Lung (tissue), 12 donors: ENCODE measurements around the gene MMP19. TPM values are rescaled to one million over a fixed set of nuclear protein-coding genes. Genes with fewer than 3 reads are reported as not detected.
A peak's percentile ranks its signal among the peaks of the same experiment; 100 is the strongest.

ENCODE experiments used
- ATAC-seq: fragments of 200-7000 bp; cut with Tn5 transposase; one replicate; pipeline ENCODE4 v1.9.1; 2020; ENCODE audit warnings: moderate number of reproducible peaks; ENCODE audit not compliant: insufficient read depth, low FRiP score
- DNase-seq, 3 donors: peaks; one replicate each; pipeline ENCODE4 v3.0.0-alpha.2; 2013 to 2017
- H3K27ac ChIP-seq, 2 donors: one replicate each; pipeline ENCODE4 v1.5.1; 2013; ENCODE audit warnings: mild to moderate bottlenecking in 2 of 2, moderate library complexity in 2 of 2, control low read depth in 1 of 2, inconsistent platforms in 1 of 2, low read depth in 1 of 2, low read length in 1 of 2
- H3K27me3 ChIP-seq, 3 donors: one replicate each; pipeline ENCODE4 v1.5.1; 2013; ENCODE audit warnings: low read length in 2 of 3; ENCODE audit not compliant: control insufficient read depth in 3 of 3, insufficient read depth in 3 of 3
- H3K36me3 ChIP-seq, 4 donors: one replicate each; pipeline ENCODE4 v1.5.1; 2013; ENCODE audit warnings: low read length in 4 of 4, mild to moderate bottlenecking in 1 of 4, moderate library complexity in 1 of 4; ENCODE audit not compliant: control insufficient read depth in 4 of 4, insufficient read depth in 4 of 4
- H3K4me1 ChIP-seq, 5 donors: one replicate each; pipeline ENCODE4 v1.5.1; 2013; ENCODE audit warnings: low read length in 5 of 5, mild to moderate bottlenecking in 2 of 5, moderate library complexity in 1 of 5; ENCODE audit not compliant: control insufficient read depth in 5 of 5, insufficient read depth in 5 of 5
- H3K4me3 ChIP-seq: one replicate; pipeline ENCODE4 v1.5.1; 2013; ENCODE audit warnings: mild to moderate bottlenecking, control low read depth, moderate library complexity
- H3K9ac ChIP-seq, 2 donors: one replicate each; pipeline ENCODE4 v1.5.1; 2013; ENCODE audit warnings: low read length in 2 of 2, control low read depth in 1 of 2; ENCODE audit not compliant: insufficient read depth in 1 of 2
- H3K9me3 ChIP-seq, 4 donors: one replicate each; pipeline ENCODE4 v1.5.1; 2013; ENCODE audit warnings: low read length in 3 of 4, mild to moderate bottlenecking in 1 of 4, moderate library complexity in 1 of 4; ENCODE audit not compliant: control insufficient read depth in 4 of 4, insufficient read depth in 3 of 4
- WGBS, 2 donors: extraction: QIAGEN DNeasy Blood & Tissue Kit; methylation state at CpG; one replicate each; pipeline ENCODE4 v1.1.7; 2013; 5-methylcytosine and 5-hydroxymethylcytosine counted together
- polyA plus RNA-seq, 2 donors: library from polyadenylated mRNA; stranded (reverse); fragments of 200-250 nt; gene quantifications; one replicate each; pipeline ENCODE4 v1.2.1, GENCODE V29; 2013
- total RNA-seq, 2 donors: library from RNA; depleted of rRNA in 1 of 2; stranded (reverse); fragments of >200 nt in 1 of 2; gene quantifications; one replicate each; pipeline ENCODE4 v1.2.1, GENCODE V29; 2014 to 2021
- TF ChIP-seq, protein P1 (sequence below): IDR thresholded peaks from 2 replicates; pipeline ENCODE4 v1.5.1; 2012; ENCODE audit warnings: mild to moderate bottlenecking; ENCODE audit errors: control extremely low read depth, extremely low read depth
- donor health status: control.
- donor health status: control.
- donor health status: Bipolar disorder and iron deficiency.
- donor health status: healthy.
- donor health status: DM: yes; HTN: yes; CAD: no.

The MMP19 gene
- total and polyA plus RNA-seq, 4 donors = 9.3 to 92.1 (median 31.7) TPM

GRCh38 chr12:55849616-55850343 is 7.0 kb upstream of the MMP19 start:
- Histone ChIP-seq H3K36me3 (no peaks in the 10 kb centered on the region), H3K27ac (no peak overlapping the region), H3K4me1 (peaks cover 0 to 4% (median 4%) of the 10 kb centered on the region in 5 donors), H3K9ac (no peak overlapping the region), H3K4me3 (no peak overlapping the region), H3K27me3 (no peaks in the 10 kb centered on the region), H3K9me3 (no peaks in the 10 kb centered on the region)
- 81 to 91% methylated on average over 7 of the region's 7 CpGs for WGBS, 2 donors
- DNase-seq (no peak), ATAC-seq (no peak)
- TF ChIP-seq, protein P1, sequence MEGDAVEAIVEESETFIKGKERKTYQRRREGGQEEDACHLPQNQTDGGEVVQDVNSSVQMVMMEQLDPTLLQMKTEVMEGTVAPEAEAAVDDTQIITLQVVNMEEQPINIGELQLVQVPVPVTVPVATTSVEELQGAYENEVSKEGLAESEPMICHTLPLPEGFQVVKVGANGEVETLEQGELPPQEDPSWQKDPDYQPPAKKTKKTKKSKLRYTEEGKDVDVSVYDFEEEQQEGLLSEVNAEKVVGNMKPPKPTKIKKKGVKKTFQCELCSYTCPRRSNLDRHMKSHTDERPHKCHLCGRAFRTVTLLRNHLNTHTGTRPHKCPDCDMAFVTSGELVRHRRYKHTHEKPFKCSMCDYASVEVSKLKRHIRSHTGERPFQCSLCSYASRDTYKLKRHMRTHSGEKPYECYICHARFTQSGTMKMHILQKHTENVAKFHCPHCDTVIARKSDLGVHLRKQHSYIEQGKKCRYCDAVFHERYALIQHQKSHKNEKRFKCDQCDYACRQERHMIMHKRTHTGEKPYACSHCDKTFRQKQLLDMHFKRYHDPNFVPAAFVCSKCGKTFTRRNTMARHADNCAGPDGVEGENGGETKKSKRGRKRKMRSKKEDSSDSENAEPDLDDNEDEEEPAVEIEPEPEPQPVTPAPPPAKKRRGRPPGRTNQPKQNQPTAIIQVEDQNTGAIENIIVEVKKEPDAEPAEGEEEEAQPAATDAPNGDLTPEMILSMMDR = no peak

GRCh38 chr12:55847603-55848291 is 5.0 kb upstream of the MMP19 start:
- 38% methylated on average over 6 of the region's 6 CpGs for WGBS, 2 donors
- H3K4me1 ChIP-seq = peaks cover 0 to 9% (median 4%) of the 10 kb centered on the region in 5 donors
- H3K27ac ChIP-seq = peak overlapping the region; percentile 94 to 95
- H3K9me3 ChIP-seq = no peaks in the 10 kb centered on the region
- peak; percentile 91 to 96 (median 95) for DNase-seq
- H3K36me3 ChIP-seq = no peaks in the 10 kb centered on the region
- H3K27me3 ChIP-seq = no peaks in the 10 kb centered on the region
- H3K9ac ChIP-seq = no peak overlapping the region
- peak; percentile 89 for ATAC-seq
- TF ChIP-seq, protein P1 = no peak
- no peak overlapping the region for H3K4me3 ChIP-seq

DNA sequence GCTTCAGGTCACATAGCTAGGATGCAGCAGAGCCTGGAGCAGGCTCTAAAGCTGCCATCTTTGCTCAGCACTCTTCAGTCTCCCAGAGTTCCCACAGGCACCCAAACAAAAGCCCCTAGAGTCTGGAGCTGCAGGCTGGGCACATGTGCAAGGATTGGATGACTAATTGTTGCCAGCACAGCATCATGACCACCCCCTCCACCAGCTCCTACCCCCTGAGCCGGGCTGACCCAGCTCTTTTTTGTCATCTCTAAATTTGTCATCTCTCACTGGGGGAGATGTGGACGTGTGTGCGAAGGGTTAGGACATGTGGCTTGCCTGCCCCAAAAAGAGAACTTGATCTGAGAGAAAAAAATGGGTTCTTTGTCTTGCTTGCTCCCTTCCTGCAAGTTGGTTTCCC is 4.3 kb upstream of the MMP19 start:
- DNase-seq (no peak), ATAC-seq (no peak)
- Histone ChIP-seq H3K9ac (no peak overlapping the region), H3K27ac (peak overlapping the region; percentile 37 to 89), H3K4me1 (peaks cover 0 to 16% (median 4%) of the 10 kb centered on the region in 5 donors), H3K9me3 (no peaks in the 10 kb centered on the region), H3K4me3 (no peak overlapping the region), H3K27me3 (no peaks in the 10 kb centered on the region), H3K36me3 (no peaks in the 10 kb centered on the region)
- TF ChIP-seq, protein P1 = no peak
- 48 to 58% methylated on average over 3 of the region's 3 CpGs for WGBS, 2 donors
